Smooth muscle cell (in vitro differentiated cells): Measurements from ENCODE around the gene SYT8. TPM values are rescaled to one million over a fixed set of nuclear protein-coding genes. Genes with fewer than 3 reads are reported as not detected.

Experiments
- DNase-seq: peaks from one replicate; lab custom pipeline; 2025; ENCODE audit not compliant: unreplicated experiment; lab: John Stamatoyannopoulos, UW
- H2AFZ ChIP-seq: fragments of 200-600 bp; sonication (generic); 2 replicates; pipeline ENCODE4 v1.6.0; 2016; ENCODE audit warnings: antibody characterized with exemption, low read depth, mild to moderate bottlenecking
- H3F3A ChIP-seq: fragments of 200-600 bp; sonication (generic); 2 replicates; pipeline ENCODE4 v1.6.0; 2017; ENCODE audit warnings: antibody characterized with exemption, low read depth
- H3K27ac ChIP-seq: fragments of 200-600 bp; sonication (generic); 2 replicates; pipeline ENCODE4 v1.5.1; 2016; ENCODE audit warnings: low read depth, mild to moderate bottlenecking
- H3K27me3 ChIP-seq: fragments of 200-600 bp; sonication (generic); 2 replicates; pipeline ENCODE4 v1.6.1; 2016; ENCODE audit warnings: low read depth, mild to moderate bottlenecking
- H3K36me3 ChIP-seq: fragments of 200-600 bp; sonication (generic); 2 replicates; pipeline ENCODE4 v1.5.1; 2016; ENCODE audit warnings: low read depth
- H3K4me1 ChIP-seq: fragments of 200-600 bp; sonication (generic); 2 replicates; pipeline ENCODE4 v1.5.1; 2016; ENCODE audit warnings: low read depth
- H3K4me2 ChIP-seq: fragments of 200-600 bp; sonication (generic); 2 replicates; pipeline ENCODE4 v1.6.0; 2016; ENCODE audit warnings: mild to moderate bottlenecking
- H3K4me3 ChIP-seq: fragments of 200-600 bp; sonication (generic); 2 replicates; pipeline ENCODE4 v1.5.1; 2016; ENCODE audit warnings: mild to moderate bottlenecking
- H3K79me2 ChIP-seq: fragments of 200-600 bp; sonication (generic); 2 replicates; pipeline ENCODE4 v1.6.0; 2016; ENCODE audit warnings: low read depth, mild to moderate bottlenecking
- H3K9ac ChIP-seq: fragments of 200-600 bp; sonication (generic); 2 replicates; pipeline ENCODE4 v1.6.0; 2016; ENCODE audit warnings: low read depth
- H3K9me3 ChIP-seq: fragments of 200-600 bp; sonication (generic); replicated peaks from 2 replicates; pipeline ENCODE4 v1.5.1; 2016; ENCODE audit warnings: low read depth
- H4K20me1 ChIP-seq: fragments of 200-600 bp; sonication (generic); 2 replicates; pipeline ENCODE4 v1.6.0; 2016; ENCODE audit warnings: low read depth
- CTCF ChIP-seq: fragments of 200-600 bp; sonication (generic); IDR thresholded peaks from 2 replicates; pipeline ENCODE4 v1.5.1; 2017; ENCODE audit warnings: borderline replicate concordance, mild to moderate bottlenecking, antibody characterized with exemption; ENCODE audit not compliant: insufficient read depth, poor library complexity, severe bottlenecking
- WGBS: methylation state at CpG from one replicate; pipeline ENCODE4 v1.1.7; 2016; ENCODE audit warnings: low lambda C conversion rate; 5-methylcytosine and 5-hydroxymethylcytosine counted together
- polyA plus RNA-seq: library from polyadenylated mRNA; unstranded; fragments of >200 nt; fragmentation: Nextera tagmentation; extraction: Ambion mirVana; gene quantifications from 2 replicates; pipeline ENCODE4 v1.2.1, GENCODE V29; 2016
- total RNA-seq: library from RNA; depleted of rRNA; stranded (reverse); fragments of >200 nt; gene quantifications from 2 replicates; pipeline ENCODE4 v1.2.3, GENCODE V29; 2014

The SYT8 gene
- total and polyA plus RNA-seq, 2 experiments from 2014 or later: 0.13 to 2.0 TPM

- Histone ChIP-seq H3K9me3 (no peaks in the 10 kb centered on the region), H3K4me3 (no peak overlapping the region), H2AFZ (no peak overlapping the region), H3K27me3 (no peaks in the 10 kb centered on the region), H3K36me3 (no peaks in the 10 kb centered on the region), H3K4me2 (no peak overlapping the region), H3F3A (no peaks in the 10 kb centered on the region), H3K79me2 (no peaks in the 10 kb centered on the region), H3K9ac (no peak overlapping the region), H3K4me1 (peaks cover 6% of the 10 kb centered on the region), H3K27ac (peak overlapping the region; percentile 36), H4K20me1 (no peaks in the 10 kb centered on the region)
- DNase-seq: no peak
- WGBS: 65% methylated on average over 17 of the region's 30 CpGs
- TF ChIP-seq CTCF: no peak
These were observed 43.6 kb downstream of the SYT8 start for GRCh38 chr11:1878137-1879031.

- no peaks in the 10 kb centered on the region for H3K9me3 ChIP-seq
- no peak overlapping the region for H3K4me2 ChIP-seq
- no peak for DNase-seq
- H3K4me3 ChIP-seq: no peak overlapping the region
- H3K9ac ChIP-seq: no peak overlapping the region
- H3F3A ChIP-seq: no peaks in the 10 kb centered on the region
- H4K20me1 ChIP-seq: no peaks in the 10 kb centered on the region
- TF ChIP-seq CTCF: no peak
- H3K27me3 ChIP-seq: no peaks in the 10 kb centered on the region
- no peaks in the 10 kb centered on the region for H3K79me2 ChIP-seq
- 90% methylated on average over 13 of the region's 13 CpGs for WGBS
- no peaks in the 10 kb centered on the region for H3K36me3 ChIP-seq
- H3K4me1 ChIP-seq: peaks cover 6% of the 10 kb centered on the region
- H2AFZ ChIP-seq: no peak overlapping the region
- peak overlapping the region; percentile 89 for H3K27ac ChIP-seq
These were observed 44.7 kb downstream of the SYT8 start for GRCh38 chr11:1879342-1879940.

GRCh38 chr11:1879941-1880720, 45.3 kb downstream of the SYT8 start:
- Histone ChIP-seq H3K9ac (peak overlapping the region; percentile 78), H3K27me3 (no peaks in the 10 kb centered on the region), H3F3A (no peaks in the 10 kb centered on the region), H3K9me3 (no peaks in the 10 kb centered on the region), H3K27ac (peak overlapping the region; percentile 89), H2AFZ (peak overlapping the region; percentile 72), H3K4me1 (peaks cover 6% of the 10 kb centered on the region), H3K79me2 (no peaks in the 10 kb centered on the region), H3K4me3 (no peak overlapping the region), H3K36me3 (no peaks in the 10 kb centered on the region), H3K4me2 (no peak overlapping the region), H4K20me1 (no peaks in the 10 kb centered on the region)
- TF ChIP-seq CTCF: no peak
- WGBS: 87% methylated on average over 29 of the region's 32 CpGs
- no peak for DNase-seq
